Eye (tissue), 1 donor: Measurements from ENCODE around the gene AATF.
A peak's percentile ranks its signal among the peaks of the same experiment; 100 is the strongest.

Experiments used
- DNase-seq: peaks from one replicate; pipeline ENCODE4 v3.0.0-alpha.2; 2015

The AATF gene

GRCh38 chr17:36942019-36942599 lies 6.6 kb upstream of the AATF start:
- peak; percentile 58 for DNase-seq

DNA sequence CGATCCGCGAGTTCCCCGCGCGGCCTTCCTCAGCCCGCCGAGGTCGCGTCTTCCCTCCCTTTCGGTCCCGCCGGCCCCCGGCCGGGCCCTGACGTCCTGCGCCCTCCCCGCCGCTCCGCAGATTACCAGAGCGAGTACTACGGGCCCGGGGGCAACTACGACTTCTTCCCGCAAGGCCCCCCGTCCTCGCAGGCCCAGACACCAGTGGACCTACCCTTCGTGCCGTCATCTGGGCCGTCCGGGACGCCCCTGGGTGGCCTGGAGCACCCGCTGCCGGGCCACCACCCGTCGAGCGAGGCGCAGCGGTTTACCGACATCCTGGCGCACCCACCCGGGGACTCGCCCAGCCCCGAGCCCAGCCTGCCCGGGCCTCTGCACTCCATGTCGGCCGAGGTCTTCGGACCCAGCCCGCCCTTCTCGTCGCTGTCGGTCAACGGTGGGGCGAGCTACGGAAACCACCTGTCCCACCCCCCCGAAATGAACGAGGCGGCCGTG lies 6.1 kb upstream of the AATF start:
- DNase-seq, result peak; percentile 50

- DNase-seq, result peak; percentile 71
Measured at GRCh38 chr17:36943250-36944191, 5.2 kb upstream of the AATF start.

GRCh38 chr17:36944553-36944952 lies 4.2 kb upstream of the AATF start:
- DNase-seq, result peak; percentile 45

GRCh38 chr17:36945140-36945539 lies 3.6 kb upstream of the AATF start:
- DNase-seq, result no peak

DNA sequence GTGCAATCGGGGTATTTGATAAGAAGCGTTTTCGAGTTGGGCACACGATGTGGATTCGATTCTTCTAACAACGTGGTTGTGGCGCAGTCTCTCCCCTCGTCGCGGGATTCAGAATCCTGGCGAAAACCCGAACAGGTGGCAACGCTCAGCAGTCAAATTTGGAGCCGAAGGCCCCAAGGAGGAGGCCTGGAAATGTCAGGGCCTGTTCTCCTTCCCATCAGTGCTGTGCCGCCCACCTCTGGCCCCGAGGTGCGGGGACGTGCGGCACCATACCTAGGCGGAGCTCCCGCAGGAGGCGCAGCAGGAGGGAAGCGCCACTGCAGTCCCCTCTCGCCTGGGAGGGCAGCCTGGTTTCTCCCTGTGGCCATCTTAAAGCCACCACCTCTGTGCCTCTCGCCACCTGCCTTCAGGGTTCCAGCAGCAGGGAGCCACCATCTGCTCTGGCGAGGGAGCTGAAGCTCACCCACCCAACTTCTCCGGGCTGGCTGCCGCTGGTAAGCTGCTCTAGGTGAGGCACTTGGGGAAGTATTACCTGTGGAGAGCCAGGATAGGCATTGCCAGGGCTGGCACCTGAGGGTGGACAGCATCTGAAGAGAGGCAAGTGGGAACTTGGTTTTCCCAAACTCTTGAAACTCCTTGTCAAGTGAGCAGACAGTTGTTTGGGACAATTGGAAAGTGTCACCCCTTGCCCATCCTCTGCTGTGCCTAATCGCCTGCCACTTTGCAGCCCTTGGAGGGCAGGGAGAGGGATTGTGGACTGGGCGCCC lies 2.6 kb upstream of the AATF start:
- no peak for DNase-seq

GRCh38 chr17:36946726-36947091 lies 2.0 kb upstream of the AATF start:
- no peak for DNase-seq

- DNase-seq, result no peak
Measured at GRCh38 chr17:36947922-36948716, 635 bp upstream of the AATF start.

GRCh38 chr17:36949461-36949927 lies 740 bp downstream of the AATF start:
- DNase-seq, result no peak

- DNase-seq, result no peak
Measured at GRCh38 chr17:36950027-36950426, 1.3 kb downstream of the AATF start.

GRCh38 chr17:36951084-36951789 lies 2.5 kb downstream of the AATF start:
- no peak for DNase-seq

- DNase-seq, result no peak
Measured at GRCh38 chr17:36971508-36971907, 22.8 kb downstream of the AATF start.

DNA sequence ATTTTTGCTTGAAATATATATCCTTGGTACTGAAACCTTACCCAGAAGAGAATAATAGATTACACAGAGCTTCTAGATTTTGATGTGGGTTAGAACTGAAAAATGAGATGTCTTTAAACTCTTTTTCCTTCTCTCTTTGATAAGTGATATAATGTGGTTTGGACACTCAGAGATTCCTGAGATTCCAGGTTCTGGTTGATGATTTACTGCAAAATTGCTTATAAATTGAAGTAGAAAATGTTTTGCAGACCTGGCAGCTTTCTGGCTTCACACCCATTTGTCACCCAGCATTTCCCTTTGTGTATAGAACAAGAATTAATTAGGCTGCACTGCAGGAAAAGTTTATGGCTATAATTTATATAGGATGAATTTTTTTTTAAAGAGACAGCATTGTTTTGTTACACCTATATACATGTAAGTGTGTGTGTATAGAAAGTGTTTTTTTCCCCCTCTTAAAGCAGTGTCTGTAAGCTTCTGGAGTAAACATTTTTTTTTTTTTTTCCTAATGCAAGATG lies 23.5 kb downstream of the AATF start:
- no peak for DNase-seq

- no peak for DNase-seq
Measured at GRCh38 chr17:36972905-36973304, 24.2 kb downstream of the AATF start.

GRCh38 chr17:36975922-36976515 lies 27.3 kb downstream of the AATF start:
- no peak for DNase-seq

DNA sequence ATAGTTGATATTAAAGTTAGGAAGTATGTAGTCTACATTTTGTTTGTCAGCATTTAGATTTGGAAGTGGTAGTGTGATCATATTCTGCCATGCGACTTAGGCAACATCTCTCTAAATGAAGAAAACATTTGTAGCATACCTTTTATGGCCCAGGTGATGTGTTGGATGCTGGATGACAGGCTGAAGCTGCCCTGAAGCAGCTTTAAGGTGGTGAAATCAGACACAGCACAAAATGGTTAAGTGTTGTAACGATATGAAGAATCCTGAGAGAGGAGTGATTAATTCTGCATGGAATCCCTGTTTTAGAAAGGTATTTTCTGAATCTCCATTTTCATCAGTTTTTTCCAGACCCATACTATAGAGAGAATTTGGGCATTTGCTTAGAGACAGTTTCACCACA lies 28.3 kb downstream of the AATF start:
- DNase-seq, result no peak

DNA sequence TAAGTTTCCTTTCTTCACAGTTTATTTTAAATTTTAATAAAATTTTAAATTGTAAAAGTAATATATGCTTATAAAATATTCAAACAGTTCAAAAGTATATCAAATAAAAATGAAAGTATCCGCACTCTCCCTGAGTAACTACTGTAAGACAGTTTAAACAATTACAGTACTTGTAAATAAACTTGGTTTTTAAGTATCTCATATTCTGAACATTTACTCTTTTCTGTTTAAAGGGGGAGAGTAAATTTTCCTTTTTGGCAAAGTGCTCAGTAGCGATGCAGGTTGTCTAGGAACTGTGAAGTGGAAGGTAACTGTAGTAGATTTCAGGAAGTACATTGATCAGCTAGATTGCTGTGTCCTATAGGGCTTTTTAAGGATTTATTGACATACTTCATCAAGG lies 28.8 kb downstream of the AATF start:
- DNase-seq, result no peak

DNA sequence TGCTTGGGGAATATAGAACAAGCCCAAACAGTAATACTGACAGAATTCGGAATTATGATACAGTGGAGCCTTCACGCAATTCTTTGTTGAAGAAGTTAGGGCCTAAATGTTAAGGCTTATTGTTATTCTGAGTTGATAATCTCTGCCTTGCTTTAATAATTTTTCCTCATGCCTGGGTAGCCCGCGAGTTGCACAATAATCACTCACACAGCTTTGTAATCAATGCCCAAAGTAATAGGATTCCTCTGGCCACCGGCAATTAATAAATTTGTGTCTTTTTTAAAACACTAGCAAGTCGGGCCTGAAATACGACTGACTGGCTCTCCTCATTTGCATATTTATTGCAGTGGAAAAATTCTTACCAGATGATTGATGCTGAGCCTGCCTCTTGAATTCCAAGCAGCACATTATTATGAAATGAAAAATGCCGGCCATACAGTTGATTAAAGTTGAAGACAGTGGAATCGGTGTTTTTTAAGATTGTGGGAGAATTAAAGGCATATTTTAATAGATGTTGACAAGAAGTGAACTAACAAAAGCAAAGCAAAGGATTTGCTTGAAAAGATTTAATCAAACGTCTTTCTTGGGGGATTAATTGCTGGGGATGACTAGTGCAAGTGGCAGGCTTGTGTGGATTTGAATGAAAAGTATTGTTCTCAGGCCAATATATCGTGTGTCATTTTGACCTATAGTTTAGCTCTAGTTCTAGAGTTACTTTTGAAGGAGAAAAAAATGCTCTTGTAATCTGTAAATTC lies 30.2 kb downstream of the AATF start:
- peak; percentile 52 for DNase-seq

DNA sequence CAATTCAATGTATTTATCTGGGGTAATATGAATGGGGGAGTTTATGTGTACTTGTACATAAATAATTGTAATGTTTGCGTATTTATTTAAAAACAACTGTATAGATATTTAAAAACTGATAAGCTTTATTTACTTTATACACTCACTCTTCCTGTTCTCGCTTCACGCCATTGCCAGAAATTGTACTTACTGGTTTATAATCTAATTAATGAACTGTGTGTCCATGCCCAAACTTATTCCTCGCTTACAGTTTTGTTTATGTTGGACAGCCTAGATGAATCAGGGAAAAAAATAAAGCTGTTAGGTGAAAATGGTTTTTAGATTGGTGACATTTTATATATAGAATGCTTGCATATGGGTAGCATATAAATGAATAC lies 30.8 kb downstream of the AATF start:
- no peak for DNase-seq

- peak; percentile 17 for DNase-seq
Measured at GRCh38 chr17:36980280-36980761, 31.6 kb downstream of the AATF start.
